Large intestine (tissue), 12 donors: ENCODE data around the gene AFMID. TPM values are rescaled to one million over a fixed set of nuclear protein-coding genes. Genes with fewer than 3 reads are reported as not detected.
"Not testable (repeated sequence)": the region's sequence is repeated elsewhere in the genome, so short reads cannot be mapped to it uniquely, and the experiment has no call there.

Experiments
- DNase-seq, 2 donors: peaks; one replicate each; pipeline versions ENCODE4 v3.0.0 to v3.0.0-alpha.2; 2013
- H3K27ac ChIP-seq: one replicate; pipeline ENCODE4 v1.5.1; 2013; ENCODE audit warnings: low read length
- H3K27me3 ChIP-seq: 2 replicates; pipeline ENCODE4 v1.6.1; 2013; ENCODE audit warnings: low read length; ENCODE audit not compliant: control insufficient read depth, insufficient read depth
- H3K36me3 ChIP-seq: 2 replicates; pipeline ENCODE4 v1.6.1; 2013; ENCODE audit warnings: low read length; ENCODE audit not compliant: control insufficient read depth, insufficient read depth
- H3K4me1 ChIP-seq: one replicate; pipeline ENCODE4 v1.6.1; 2013; ENCODE audit warnings: low read length; ENCODE audit not compliant: control insufficient read depth, insufficient read depth
- H3K4me3 ChIP-seq: one replicate; pipeline ENCODE4 v1.5.1; 2013; ENCODE audit warnings: low read length
- H3K9me3 ChIP-seq: one replicate; pipeline ENCODE4 v1.6.1; 2013; ENCODE audit warnings: mild to moderate bottlenecking, low read depth, low read length, moderate library complexity; ENCODE audit not compliant: control insufficient read depth
- WGBS: methylation state at CpG from one replicate; pipeline ENCODE4 v1.1.5; 2013; ENCODE audit warnings: low lambda C conversion rate; ENCODE audit not compliant: insufficient coverage; 5-methylcytosine and 5-hydroxymethylcytosine counted together
- long read RNA-seq, 11 donors: transcript quantifications; one replicate each; lab custom pipeline, GENCODE V29; 2026
- polyA plus RNA-seq: library from polyadenylated mRNA; unstranded; fragments of 120-200 nt; gene quantifications from one replicate; pipeline ENCODE4 v1.2.1, GENCODE V29; 2013

AFMID gene, protein sequence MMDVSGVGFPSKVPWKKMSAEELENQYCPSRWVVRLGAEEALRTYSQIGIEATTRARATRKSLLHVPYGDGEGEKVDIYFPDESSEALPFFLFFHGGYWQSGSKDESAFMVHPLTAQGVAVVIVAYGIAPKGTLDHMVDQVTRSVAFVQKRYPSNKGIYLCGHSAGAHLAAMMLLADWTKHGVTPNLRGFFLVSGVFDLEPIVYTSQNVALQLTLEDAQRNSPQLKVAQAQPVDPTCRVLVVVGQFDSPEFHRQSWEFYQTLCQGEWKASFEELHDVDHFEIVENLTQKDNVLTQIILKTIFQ
- polyA plus RNA-seq = 50.8 TPM
- long read RNA-seq, donor 1, partial matches to known transcripts = 0 of 3 reads
- long read RNA-seq, donor 1, other reads (novel, unspliced or antisense) = 0 of 3 reads
- long read RNA-seq, donor 2, partial matches to known transcripts = 0 of 6 reads
- long read RNA-seq, donor 2, other reads (novel, unspliced or antisense) = 0 of 6 reads
- long read RNA-seq, donor 3 = 0 reads
- long read RNA-seq, donor 4 = 0 reads
- long read RNA-seq, donor 5, partial matches to known transcripts = 0 of 1 reads
- long read RNA-seq, donor 5, other reads (novel, unspliced or antisense) = 0 of 1 reads
- long read RNA-seq, donor 6, partial matches to known transcripts = 0 of 6 reads
- long read RNA-seq, donor 6, other reads (novel, unspliced or antisense) = 5 of 6 reads
- long read RNA-seq, donor 7 = 0 reads
- long read RNA-seq, donor 8, partial matches to known transcripts = 0 of 13 reads
- long read RNA-seq, donor 8, other reads (novel, unspliced or antisense) = 7 of 13 reads
- long read RNA-seq, donor 9, partial matches to known transcripts = 59 of 66 reads
- long read RNA-seq, donor 9, other reads (novel, unspliced or antisense) = 5 of 66 reads
- long read RNA-seq, donor 10, partial matches to known transcripts = 0 of 3 reads
- long read RNA-seq, donor 10, other reads (novel, unspliced or antisense) = 0 of 3 reads
- long read RNA-seq, donor 11 = 0 reads

DNA sequence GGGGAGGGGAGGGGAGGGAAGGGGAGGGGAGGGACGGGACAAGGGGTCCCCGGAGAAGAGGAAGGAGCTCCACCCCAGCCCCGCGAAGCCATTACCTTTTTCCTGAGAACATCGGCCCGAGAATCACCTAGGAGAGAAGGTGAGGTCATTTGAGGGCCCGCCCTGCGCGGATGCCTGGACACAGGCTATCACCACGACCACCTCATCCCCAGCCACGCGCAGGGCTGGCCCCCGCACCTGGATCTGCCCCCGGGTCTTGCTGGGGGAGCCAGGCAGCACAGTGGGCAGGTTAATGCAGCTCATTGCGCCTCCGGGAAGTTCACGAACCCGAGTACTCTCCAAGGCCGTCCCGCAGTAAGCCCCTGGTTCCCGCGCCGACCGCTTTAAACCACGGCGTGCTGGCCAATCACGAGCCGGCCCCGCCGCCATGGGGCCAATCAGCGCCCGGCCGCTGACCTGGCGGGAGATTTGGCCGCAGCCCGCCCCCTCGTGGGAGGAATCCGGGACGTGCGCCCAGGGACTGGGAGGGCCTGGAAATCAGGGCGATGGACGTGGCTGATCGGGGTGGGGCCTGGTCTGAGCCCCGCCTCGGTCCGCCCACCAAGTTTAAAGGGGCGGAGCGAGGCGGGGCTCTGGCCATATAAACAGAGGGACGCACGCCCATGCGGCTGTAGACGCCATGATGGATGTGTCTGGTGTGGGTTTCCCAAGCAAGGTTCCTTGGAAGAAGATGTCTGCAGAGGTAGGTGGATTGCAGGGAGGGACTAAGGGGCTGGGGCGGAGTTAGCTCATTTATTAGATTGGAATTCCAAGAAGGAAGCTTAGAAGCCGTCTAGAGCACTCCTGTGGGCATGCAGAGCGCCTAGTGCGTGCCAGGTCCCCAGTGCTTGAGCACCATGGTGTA, at the start of gene AFMID, which contains the start of gene TK1:
Gene AFMID, plus strand, starts transcription at position 671 of the 904 bp plus-strand sequence. Its CDS starts 9 bp downstream, at position 680.
Gene TK1, minus strand, starts transcription at position 361 of the 904 bp plus-strand sequence. Its CDS starts 58 bp downstream, at position 303.
- Histone ChIP-seq H3K4me1 (peaks cover 5% of the 10 kb centered on the region), H3K4me3 (peak within 1 kb of the TSS; percentile 71), H3K27ac (peak within 1 kb of the TSS; percentile 96), H3K36me3 (peaks cover 14% of the 10 kb centered on the region), H3K27me3 (no peaks in the 10 kb centered on the region), H3K9me3 (peaks cover 4% of the 10 kb centered on the region)
- whole genome bisulfite sequencing = no CpG with 5 or more reads among the region's 57 CpGs
- peak; percentile 97 to 98 for DNase-seq

DNA sequence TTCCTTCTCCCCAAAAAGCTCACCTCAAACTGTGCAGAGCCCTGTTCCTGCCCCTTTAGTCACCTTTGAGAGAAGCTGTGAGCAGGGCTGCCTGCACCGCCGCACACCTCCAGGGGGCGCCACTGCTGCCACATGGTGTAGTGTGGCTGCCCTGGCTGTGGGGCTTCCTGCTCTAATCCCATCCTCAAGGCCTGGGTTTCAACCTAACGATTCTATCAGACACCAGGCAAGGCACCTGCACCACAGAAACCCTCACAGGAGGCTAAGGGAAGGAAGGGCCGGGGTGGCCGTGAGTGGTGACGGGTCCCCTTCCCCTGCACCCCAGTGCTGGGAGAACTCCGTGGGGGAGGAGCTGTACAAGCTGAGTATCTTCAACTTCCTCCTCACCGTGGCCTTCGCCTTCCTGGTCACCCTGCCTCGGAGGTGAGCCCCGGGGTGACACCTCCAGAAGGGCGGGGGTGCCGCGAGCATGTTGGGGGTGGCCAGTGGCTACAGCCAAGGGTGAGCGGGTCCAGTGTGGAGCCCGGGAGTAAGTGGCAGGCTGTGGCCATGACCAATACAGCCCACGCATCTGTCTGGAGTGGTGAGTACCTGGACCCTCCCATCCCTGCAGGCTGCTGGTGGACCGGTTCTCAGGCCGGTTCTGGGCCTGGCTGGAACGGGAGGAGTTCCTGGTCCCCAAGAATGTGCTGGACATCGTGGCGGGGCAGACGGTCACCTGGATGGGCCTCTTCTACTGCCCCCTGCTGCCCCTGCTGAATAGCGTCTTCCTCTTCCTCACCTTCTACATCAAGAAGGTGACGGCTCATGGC, 49.6 kb upstream of the AFMID start:
- no peak for DNase-seq

DNA sequence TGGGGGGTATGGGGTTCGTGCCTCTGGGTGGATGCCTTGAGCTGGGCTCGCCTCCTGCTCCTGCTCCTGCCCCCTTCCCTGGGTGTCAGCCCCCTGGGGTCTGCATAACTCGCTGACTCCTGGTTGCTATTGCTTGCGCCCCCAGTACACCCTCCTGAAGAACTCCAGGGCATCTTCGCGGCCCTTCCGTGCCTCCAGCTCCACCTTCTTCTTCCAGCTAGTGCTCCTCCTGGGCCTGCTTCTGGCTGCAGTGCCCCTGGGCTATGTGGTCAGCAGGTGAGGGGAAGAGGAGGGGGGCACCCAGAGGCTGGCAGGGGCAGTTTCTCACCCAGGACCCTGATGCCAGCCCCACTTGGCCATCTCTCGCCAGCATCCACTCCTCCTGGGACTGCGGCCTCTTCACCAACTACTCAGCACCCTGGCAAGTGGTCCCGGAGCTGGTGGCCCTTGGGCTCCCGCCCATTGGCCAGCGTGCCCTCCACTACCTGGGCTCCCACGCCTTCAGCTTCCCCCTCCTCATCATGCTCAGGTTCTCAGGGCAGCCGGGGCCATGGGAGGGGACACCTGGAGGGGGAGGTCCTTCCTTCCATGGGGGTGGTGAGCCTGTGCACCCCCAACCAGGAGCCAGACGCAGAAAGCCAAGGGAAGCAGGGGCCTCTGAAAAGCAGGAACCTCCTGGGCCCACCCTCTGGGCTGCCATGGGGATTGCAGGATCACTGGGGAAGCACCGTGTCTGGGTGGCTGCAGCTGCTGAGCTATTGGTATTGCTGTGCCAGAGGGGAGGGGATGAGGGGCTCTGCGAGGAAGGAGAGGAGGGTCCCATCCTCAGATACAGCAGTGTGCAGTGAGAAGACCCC, 48.7 kb upstream of the AFMID start:
- Histone ChIP-seq H3K36me3 (no peaks in the 10 kb centered on the region), H3K27me3 (no peaks in the 10 kb centered on the region), H3K27ac (no peak overlapping the region), H3K4me1 (peaks cover 33% of the 10 kb centered on the region), H3K4me3 (no peak overlapping the region), H3K9me3 (peaks cover 4% of the 10 kb centered on the region)
- DNase-seq = no peak
- no CpG with 5 or more reads among the region's 17 CpGs for WGBS

More for the DNA sequence above, 49.6 kb upstream of the AFMID start:
- Histone ChIP-seq H3K4me3 (no peak overlapping the region), H3K27ac (peak overlapping the region; percentile 29), H3K27me3 (no peaks in the 10 kb centered on the region), H3K9me3 (peaks cover 4% of the 10 kb centered on the region), H3K4me1 (peaks cover 30% of the 10 kb centered on the region), H3K36me3 (no peaks in the 10 kb centered on the region)
- WGBS = no CpG with 5 or more reads among the region's 26 CpGs

- H3K36me3 ChIP-seq, H3K27ac ChIP-seq, H3K27me3 ChIP-seq, DNase-seq, H3K9me3 ChIP-seq, H3K4me3 ChIP-seq: not testable (repeated sequence)
- peaks cover 47% of the 10 kb centered on the region for H3K4me1 ChIP-seq
- WGBS = 90% methylated on average over 10 of the region's 12 CpGs
These were observed 47.3 kb upstream of the AFMID start for GRCh38 chr17:78139861-78140168.

DNA sequence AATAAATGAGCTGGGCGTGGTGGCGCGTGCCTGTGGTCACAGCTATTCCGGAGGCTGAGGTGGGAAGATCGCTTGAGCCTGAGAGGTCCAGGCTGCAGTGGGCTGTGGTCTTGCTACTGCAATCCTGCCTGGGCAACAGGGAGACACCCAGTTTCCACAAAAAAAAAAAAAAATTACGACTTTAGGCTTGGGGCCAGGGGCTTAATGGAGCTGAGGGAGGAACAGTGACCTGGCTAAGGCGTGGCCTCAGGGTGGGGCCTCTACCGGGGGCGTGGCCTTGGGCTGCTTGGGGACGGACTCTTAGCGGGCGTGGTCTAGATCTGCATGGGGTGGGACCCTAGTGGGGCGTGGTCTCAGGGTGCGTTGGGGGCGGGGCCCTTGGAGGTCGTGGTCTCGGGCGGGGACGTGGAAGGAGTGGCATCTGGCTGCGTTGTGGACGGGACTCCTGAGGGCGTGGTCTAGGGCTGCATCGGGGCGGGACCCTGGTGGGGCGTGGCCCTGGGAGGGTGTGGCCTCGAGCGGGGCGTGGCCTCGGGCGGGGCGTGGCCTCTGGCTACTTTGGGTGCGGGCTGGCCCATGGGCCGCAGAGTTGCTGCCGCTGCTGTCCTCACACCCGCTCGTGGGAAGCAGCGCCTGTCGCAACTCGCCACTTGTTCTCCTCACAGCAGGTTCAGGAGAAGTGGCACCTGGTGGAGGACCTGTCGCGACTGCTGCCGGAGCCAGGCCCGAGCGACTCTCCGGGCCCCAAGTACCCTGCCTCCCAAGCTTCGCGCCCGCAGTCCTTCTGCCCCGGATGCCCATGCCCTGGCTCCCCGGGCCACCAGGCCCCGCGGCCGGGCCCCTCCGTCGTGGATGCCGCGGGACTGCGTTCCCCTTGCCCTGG, 46.8 kb upstream of the AFMID start:
- Histone ChIP-seq H3K36me3 (no peaks in the 10 kb centered on the region), H3K4me1 (peaks cover 53% of the 10 kb centered on the region), H3K4me3 (peak overlapping the region; percentile 41), H3K27me3 (no peaks in the 10 kb centered on the region), H3K27ac (peak overlapping the region; percentile 50), H3K9me3 (peaks cover 4% of the 10 kb centered on the region)
- DNase-seq = peak; percentile 98
- no CpG with 5 or more reads among the region's 58 CpGs for WGBS

DNA sequence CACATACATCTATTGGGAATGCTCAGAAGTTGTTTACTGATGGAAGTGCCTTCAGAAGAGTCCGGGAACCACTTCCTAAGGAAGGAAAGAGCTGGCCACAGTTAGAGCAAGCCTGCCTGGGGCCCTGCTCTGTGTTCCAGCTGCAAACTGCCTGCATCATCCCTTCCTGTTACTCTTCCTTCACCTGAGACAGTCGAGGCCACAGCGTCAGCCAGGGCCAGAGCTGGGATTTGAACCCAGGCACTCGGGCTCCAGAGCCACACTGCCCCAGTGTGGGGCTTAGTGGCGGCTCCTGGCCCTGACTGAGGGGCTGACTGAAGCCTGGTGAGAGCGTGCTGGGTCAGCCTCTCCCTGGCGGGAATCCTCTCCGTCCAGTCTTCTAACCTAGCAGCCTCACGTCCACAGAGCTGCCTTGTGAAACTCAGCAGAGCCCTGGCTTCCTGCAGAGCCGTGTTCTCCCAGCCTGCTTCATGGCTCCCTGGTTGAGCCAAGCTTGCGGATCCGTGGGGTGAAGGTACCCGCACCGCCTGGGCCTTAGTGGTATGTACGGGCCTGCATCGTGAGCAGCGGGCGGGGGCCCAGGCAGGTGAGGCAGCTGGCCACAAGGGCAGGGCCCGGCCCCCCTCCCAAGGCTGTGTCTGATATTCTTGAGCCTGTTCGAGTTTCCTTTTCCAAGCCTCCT, 45.6 kb upstream of the AFMID start:
- no peak overlapping the region for H3K4me3 ChIP-seq
- H3K27ac ChIP-seq = peak overlapping the region; percentile 41
- DNase-seq = no peak
- H3K36me3 ChIP-seq = no peaks in the 10 kb centered on the region
- H3K27me3 ChIP-seq = no peaks in the 10 kb centered on the region
- H3K4me1 ChIP-seq = peaks cover 63% of the 10 kb centered on the region
- peaks cover 4% of the 10 kb centered on the region for H3K9me3 ChIP-seq
- no CpG with 5 or more reads among the region's 20 CpGs for WGBS

DNA sequence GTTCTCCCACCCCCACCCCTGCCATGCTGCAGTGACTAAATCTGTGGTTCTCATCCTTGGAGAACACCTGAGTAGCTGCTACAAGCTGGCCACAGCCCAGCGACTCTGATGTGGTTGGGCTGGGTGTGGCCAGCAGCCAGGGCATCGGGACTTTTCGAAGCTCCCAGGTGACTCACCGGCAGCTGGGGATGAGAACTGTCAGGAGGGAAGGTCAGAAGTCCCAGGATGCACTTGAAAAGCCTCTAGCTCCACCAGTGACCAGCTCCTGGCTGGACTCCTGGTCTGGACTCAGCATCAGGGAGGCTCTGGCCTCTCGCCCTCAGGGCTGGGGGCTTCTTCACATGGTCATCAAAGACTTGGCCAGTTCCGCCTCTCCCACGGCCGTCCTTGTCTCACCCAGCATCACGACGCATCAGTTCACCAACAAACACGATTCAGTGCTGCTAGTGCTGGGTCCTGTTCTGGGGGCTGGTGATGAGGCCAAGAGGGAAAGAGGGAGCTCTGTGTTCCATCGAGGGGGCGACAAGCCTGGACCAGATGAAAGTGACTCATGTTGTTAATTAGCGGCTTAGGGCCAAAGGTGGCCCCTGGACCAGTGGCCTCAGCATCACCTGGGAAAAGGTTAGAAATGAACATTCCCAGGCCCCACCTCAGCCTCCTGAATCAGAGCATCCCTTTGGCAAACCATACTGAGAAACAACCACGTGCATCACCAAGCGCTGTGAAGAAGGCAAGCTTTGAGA, 44.9 kb upstream of the AFMID start:
- no CpG with 5 or more reads among the region's 16 CpGs for WGBS
- peak in 1 of 2 donors; percentile 74 for DNase-seq
- H3K9me3 ChIP-seq = peaks cover 4% of the 10 kb centered on the region
- H3K27ac ChIP-seq = peak overlapping the region; percentile 41
- H3K4me3 ChIP-seq = no peak overlapping the region
- H3K36me3 ChIP-seq = no peaks in the 10 kb centered on the region
- H3K27me3 ChIP-seq = no peaks in the 10 kb centered on the region
- H3K4me1 ChIP-seq = peaks cover 65% of the 10 kb centered on the region
